ENCODE data around the gene DNAJC30. TPM values are rescaled to one million over a fixed set of nuclear protein-coding genes. Genes with fewer than 3 reads are reported as not detected.

The DNAJC30 gene
- total and polyA plus RNA-seq, 10 of the 15 experiments (the other 5 are each of a cell fraction or from before 2014, with no cell fraction given) = 2.1 to 19.0 (median 7.9) TPM

MicroRNAs within 50 kb of the gene (microRNA counts, 767-probe panel; counts per million panel counts)
- 2,194 counts per million, percentile 79 among the panel's probes with 10 or more counts for microRNA hsa-miR-4284

Small RNA genes within 50 kb of the gene (microRNA-seq; reads per million reads assigned to microRNA genes)
- not detected for gene MIR4284

Small RNA genes within 50 kb of the gene (small RNA-seq; reads per million reads assigned to genes)
- 0.20 reads per million for gene MIR4284
- gene RN7SL265P = not detected

Other genes starting within 250 kb of the DNAJC30 start
Only the 7 nearest of the 13 such genes appear.
- 33.3 and 35.3 TPM in 2 replicates for gene TBL2, start 104.9 kb downstream of the DNAJC30 start, total RNA-seq (2014; rRNA removed)
- 16.6 and 19.0 TPM in 2 replicates for gene TBL2, start 104.9 kb downstream of the DNAJC30 start, total RNA-seq (2014; rRNA removed; fragmentation: Illumina TruSeq; extraction: Trizol)
- 28.7 and 31.7 TPM in 2 replicates for gene TBL2, start 104.9 kb downstream of the DNAJC30 start, total RNA-seq (2021)
- 11.0 and 21.7 TPM in 2 replicates for gene TBL2, start 104.9 kb downstream of the DNAJC30 start, polyA plus RNA-seq (2011; rRNA removed)
- 11.6 and 15.3 TPM in 2 replicates for gene TBL2, start 104.9 kb downstream of the DNAJC30 start, polyA plus RNA-seq (2014; fragmentation: Illumina TruSeq; extraction: Trizol)
- gene TBL2, start 104.9 kb downstream of the DNAJC30 start, polyA plus RNA-seq (2014; fragmentation: Nextera tagmentation; extraction: Ambion mirVana) = 1 to 10 TPM; 1.1 to 2.8 TPM
- 28.9 and 35.1 TPM in 2 replicates for gene TBL2, start 104.9 kb downstream of the DNAJC30 start, polyA plus RNA-seq (2014; rRNA removed)
- gene TBL2, start 104.9 kb downstream of the DNAJC30 start, polyA plus RNA-seq (2016; fragmentation: Nextera tagmentation; extraction: Ambion mirVana) = 10 to 100 TPM; 40.3 to 49.7 TPM
- not detected in 2 replicates for gene MLXIPL, start 58.9 kb downstream of the DNAJC30 start, total RNA-seq (2014; rRNA removed)
- not detected in 2 replicates for gene MLXIPL, start 58.9 kb downstream of the DNAJC30 start, total RNA-seq (2014; rRNA removed; fragmentation: Illumina TruSeq; extraction: Trizol)
- gene MLXIPL, start 58.9 kb downstream of the DNAJC30 start, total RNA-seq (2021) = 0.21 and 0.69 TPM in 2 replicates
- gene MLXIPL, start 58.9 kb downstream of the DNAJC30 start, polyA plus RNA-seq (2011; rRNA removed) = not detected in 2 replicates
- not detected in 2 replicates for gene MLXIPL, start 58.9 kb downstream of the DNAJC30 start, polyA plus RNA-seq (2014; fragmentation: Illumina TruSeq; extraction: Trizol)
- not detected for gene MLXIPL, start 58.9 kb downstream of the DNAJC30 start, polyA plus RNA-seq (2014; fragmentation: Nextera tagmentation; extraction: Ambion mirVana)
- not detected in 2 replicates for gene MLXIPL, start 58.9 kb downstream of the DNAJC30 start, polyA plus RNA-seq (2014; rRNA removed)
- not detected for gene MLXIPL, start 58.9 kb downstream of the DNAJC30 start, polyA plus RNA-seq (2016; fragmentation: Nextera tagmentation; extraction: Ambion mirVana)
- gene VPS37D, start 15.6 kb downstream of the DNAJC30 start, total RNA-seq (2014; rRNA removed) = 0.11 and 0.27 TPM in 2 replicates
- not detected in 2 replicates for gene VPS37D, start 15.6 kb downstream of the DNAJC30 start, total RNA-seq (2014; rRNA removed; fragmentation: Illumina TruSeq; extraction: Trizol)
- gene VPS37D, start 15.6 kb downstream of the DNAJC30 start, total RNA-seq (2021) = 0.21 and 0.27 TPM in 2 replicates
- 0.14 and 0.45 TPM in 2 replicates for gene VPS37D, start 15.6 kb downstream of the DNAJC30 start, polyA plus RNA-seq (2011; rRNA removed)
- gene VPS37D, start 15.6 kb downstream of the DNAJC30 start, polyA plus RNA-seq (2014; fragmentation: Illumina TruSeq; extraction: Trizol) = not detected in 2 replicates
- gene VPS37D, start 15.6 kb downstream of the DNAJC30 start, polyA plus RNA-seq (2014; fragmentation: Nextera tagmentation; extraction: Ambion mirVana) = not detected
- 0.10 TPM in 1 of 2 replicates, not detected in the other for gene VPS37D, start 15.6 kb downstream of the DNAJC30 start, polyA plus RNA-seq (2014; rRNA removed)
- not detected for gene VPS37D, start 15.6 kb downstream of the DNAJC30 start, polyA plus RNA-seq (2016; fragmentation: Nextera tagmentation; extraction: Ambion mirVana)
- 75.3 and 82.9 TPM in 2 replicates for gene BUD23, start 144 bp upstream of the DNAJC30 start, total RNA-seq (2014; rRNA removed)
- 69.8 and 71.1 TPM in 2 replicates for gene BUD23, start 144 bp upstream of the DNAJC30 start, total RNA-seq (2014; rRNA removed; fragmentation: Illumina TruSeq; extraction: Trizol)
- gene BUD23, start 144 bp upstream of the DNAJC30 start, total RNA-seq (2021) = 73.7 and 84.9 TPM in 2 replicates
- 98.5 and 114 TPM in 2 replicates for gene BUD23, start 144 bp upstream of the DNAJC30 start, polyA plus RNA-seq (2011; rRNA removed)
- 96.0 and 109 TPM in 2 replicates for gene BUD23, start 144 bp upstream of the DNAJC30 start, polyA plus RNA-seq (2014; fragmentation: Illumina TruSeq; extraction: Trizol)
- gene BUD23, start 144 bp upstream of the DNAJC30 start, polyA plus RNA-seq (2014; fragmentation: Nextera tagmentation; extraction: Ambion mirVana) = 10 to 100 TPM; 36.4 to 89.9 TPM
- gene BUD23, start 144 bp upstream of the DNAJC30 start, polyA plus RNA-seq (2014; rRNA removed) = 117 and 123 TPM in 2 replicates
- 100 to 1,000 TPM; 137 to 138 TPM for gene BUD23, start 144 bp upstream of the DNAJC30 start, polyA plus RNA-seq (2016; fragmentation: Nextera tagmentation; extraction: Ambion mirVana)
- gene STX1A, start 36.2 kb upstream of the DNAJC30 start, total RNA-seq (2014; rRNA removed) = 1.9 and 2.6 TPM in 2 replicates
- gene STX1A, start 36.2 kb upstream of the DNAJC30 start, total RNA-seq (2014; rRNA removed; fragmentation: Illumina TruSeq; extraction: Trizol) = 1.6 and 2.6 TPM in 2 replicates
- gene STX1A, start 36.2 kb upstream of the DNAJC30 start, total RNA-seq (2021) = 3.1 and 3.9 TPM in 2 replicates
- 1.4 and 2.4 TPM in 2 replicates for gene STX1A, start 36.2 kb upstream of the DNAJC30 start, polyA plus RNA-seq (2011; rRNA removed)
- gene STX1A, start 36.2 kb upstream of the DNAJC30 start, polyA plus RNA-seq (2014; fragmentation: Illumina TruSeq; extraction: Trizol) = 1.9 and 3.1 TPM in 2 replicates
- gene STX1A, start 36.2 kb upstream of the DNAJC30 start, polyA plus RNA-seq (2014; fragmentation: Nextera tagmentation; extraction: Ambion mirVana) = under 1 TPM; 0.15 to 0.21 TPM
- gene STX1A, start 36.2 kb upstream of the DNAJC30 start, polyA plus RNA-seq (2014; rRNA removed) = 5.2 and 5.3 TPM in 2 replicates
- 1 to 10 TPM; 1.7 to 1.8 TPM for gene STX1A, start 36.2 kb upstream of the DNAJC30 start, polyA plus RNA-seq (2016; fragmentation: Nextera tagmentation; extraction: Ambion mirVana)
- gene ABHD11, start 55.3 kb upstream of the DNAJC30 start, total RNA-seq (2014; rRNA removed) = 16.9 and 22.1 TPM in 2 replicates
- gene ABHD11, start 55.3 kb upstream of the DNAJC30 start, total RNA-seq (2014; rRNA removed; fragmentation: Illumina TruSeq; extraction: Trizol) = 6.3 and 8.6 TPM in 2 replicates
- gene ABHD11, start 55.3 kb upstream of the DNAJC30 start, total RNA-seq (2021) = 11.6 and 14.6 TPM in 2 replicates
- gene ABHD11, start 55.3 kb upstream of the DNAJC30 start, polyA plus RNA-seq (2011; rRNA removed) = 2.8 and 6.0 TPM in 2 replicates
- gene ABHD11, start 55.3 kb upstream of the DNAJC30 start, polyA plus RNA-seq (2014; fragmentation: Illumina TruSeq; extraction: Trizol) = 5.6 and 8.3 TPM in 2 replicates
- gene ABHD11, start 55.3 kb upstream of the DNAJC30 start, polyA plus RNA-seq (2014; fragmentation: Nextera tagmentation; extraction: Ambion mirVana) = 1 to 10 TPM; 2.8 to 5.6 TPM
- gene ABHD11, start 55.3 kb upstream of the DNAJC30 start, polyA plus RNA-seq (2014; rRNA removed) = 17.7 and 23.4 TPM in 2 replicates
- gene ABHD11, start 55.3 kb upstream of the DNAJC30 start, polyA plus RNA-seq (2016; fragmentation: Nextera tagmentation; extraction: Ambion mirVana) = 10 to 100 TPM; 22.7 to 24.8 TPM
- not detected in 2 replicates for gene CLDN3, start 86.8 kb upstream of the DNAJC30 start, total RNA-seq (2014; rRNA removed)
- gene CLDN3, start 86.8 kb upstream of the DNAJC30 start, total RNA-seq (2014; rRNA removed; fragmentation: Illumina TruSeq; extraction: Trizol) = not detected in 2 replicates
- gene CLDN3, start 86.8 kb upstream of the DNAJC30 start, total RNA-seq (2021) = not detected in 2 replicates
- 0.05 TPM in 1 of 2 replicates, not detected in the other for gene CLDN3, start 86.8 kb upstream of the DNAJC30 start, polyA plus RNA-seq (2011; rRNA removed)
- gene CLDN3, start 86.8 kb upstream of the DNAJC30 start, polyA plus RNA-seq (2014; fragmentation: Illumina TruSeq; extraction: Trizol) = not detected in 2 replicates
- not detected for gene CLDN3, start 86.8 kb upstream of the DNAJC30 start, polyA plus RNA-seq (2014; fragmentation: Nextera tagmentation; extraction: Ambion mirVana)
- gene CLDN3, start 86.8 kb upstream of the DNAJC30 start, polyA plus RNA-seq (2014; rRNA removed) = not detected in 2 replicates
- not detected for gene CLDN3, start 86.8 kb upstream of the DNAJC30 start, polyA plus RNA-seq (2016; fragmentation: Nextera tagmentation; extraction: Ambion mirVana)